Stimulated activated CD8-positive, alpha-beta memory T cell treated with anti-CD3 and anti-CD28 coated beads, Interleukin-4, amount 100 ng/mL, for 4 hours (primary cell): ENCODE results near the gene FTCD.
A peak's percentile ranks its signal among the peaks of the same experiment; 100 is the strongest.
"Not testable (repeated sequence)": the region's sequence is repeated elsewhere in the genome, so short reads cannot be mapped to it uniquely, and the experiment has no call there.

Source experiments
- DNase-seq, 2 donors: peaks; one replicate each; pipeline ENCODE4 v3.0.0-alpha.2; 2020; ENCODE audit warnings: low read depth in 2 of 2, low spot score in 1 of 2

FTCD gene

GRCh38 chr21:46188226-46189212 lies 33.1 kb upstream of the FTCD start:
- no peak for DNase-seq

GRCh38 chr21:46187814-46188213 lies 32.4 kb upstream of the FTCD start:
- no peak for DNase-seq

- no peak for DNase-seq
Measured at GRCh38 chr21:46187261-46187660, 31.9 kb upstream of the FTCD start.

- no peak for DNase-seq
Measured at GRCh38 chr21:46185716-46186115, 30.3 kb upstream of the FTCD start.

GRCh38 chr21:46184625-46185555 lies 29.5 kb upstream of the FTCD start:
- DNase-seq = peak; percentile 41 to 44

- DNase-seq = peak; percentile 14 to 18
Measured at GRCh38 chr21:46183910-46184624, 28.7 kb upstream of the FTCD start, which contains the start of gene SPATC1L. TSS of gene SPATC1L (minus strand) at chr21:46184459. CDS start at chr21:46182816, 1,643 bp downstream.

GRCh38 chr21:46183337-46183909 lies 28.0 kb upstream of the FTCD start:
- not testable (repeated sequence) for DNase-seq

GRCh38 chr21:46182548-46183336 lies 27.4 kb upstream of the FTCD start:
- DNase-seq = no peak

GRCh38 chr21:46181953-46182547 lies 26.7 kb upstream of the FTCD start:
- no peak for DNase-seq

GRCh38 chr21:46181436-46181835 lies 26.1 kb upstream of the FTCD start:
- DNase-seq = no peak

GRCh38 chr21:46180778-46181391 lies 25.5 kb upstream of the FTCD start:
- no peak for DNase-seq

- no peak for DNase-seq
Measured at GRCh38 chr21:46180079-46180722, 24.8 kb upstream of the FTCD start.

GRCh38 chr21:46179708-46180078 lies 24.3 kb upstream of the FTCD start:
- no peak for DNase-seq

GRCh38 chr21:46178961-46179360 lies 23.6 kb upstream of the FTCD start:
- DNase-seq = no peak

GRCh38 chr21:46176443-46177129 lies 21.2 kb upstream of the FTCD start:
- DNase-seq = not testable (repeated sequence)

GRCh38 chr21:46173573-46173972 lies 18.2 kb upstream of the FTCD start:
- DNase-seq = no peak

- no peak for DNase-seq
Measured at GRCh38 chr21:46172863-46173528, 17.6 kb upstream of the FTCD start.
